ENCODE results near the gene ASCC3.
A peak's percentile ranks its signal among the peaks of the same experiment; 100 is the strongest.
"Not testable (repeated sequence)": the region's sequence is repeated elsewhere in the genome, so short reads cannot be mapped to it uniquely, and the experiment has no call there.

ASCC3 gene

DNA sequence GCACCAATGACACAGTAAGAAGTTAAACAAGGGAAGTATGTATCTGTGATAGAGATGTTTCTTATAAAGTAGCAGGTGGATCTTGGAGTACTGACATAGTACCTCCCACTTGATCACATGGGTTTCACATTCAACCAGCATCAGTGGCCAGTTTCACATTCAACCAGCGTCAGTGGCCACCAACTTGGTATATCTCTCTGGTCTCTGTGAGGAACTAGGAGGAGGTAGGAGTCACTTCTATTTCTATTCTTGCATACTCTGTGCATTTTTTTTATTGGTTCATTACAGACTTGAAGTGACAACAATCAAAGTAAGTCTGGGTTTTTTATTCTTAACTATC lies 216.1 kb downstream of the ASCC3 start:
- TF ChIP-seq, protein P1, sequence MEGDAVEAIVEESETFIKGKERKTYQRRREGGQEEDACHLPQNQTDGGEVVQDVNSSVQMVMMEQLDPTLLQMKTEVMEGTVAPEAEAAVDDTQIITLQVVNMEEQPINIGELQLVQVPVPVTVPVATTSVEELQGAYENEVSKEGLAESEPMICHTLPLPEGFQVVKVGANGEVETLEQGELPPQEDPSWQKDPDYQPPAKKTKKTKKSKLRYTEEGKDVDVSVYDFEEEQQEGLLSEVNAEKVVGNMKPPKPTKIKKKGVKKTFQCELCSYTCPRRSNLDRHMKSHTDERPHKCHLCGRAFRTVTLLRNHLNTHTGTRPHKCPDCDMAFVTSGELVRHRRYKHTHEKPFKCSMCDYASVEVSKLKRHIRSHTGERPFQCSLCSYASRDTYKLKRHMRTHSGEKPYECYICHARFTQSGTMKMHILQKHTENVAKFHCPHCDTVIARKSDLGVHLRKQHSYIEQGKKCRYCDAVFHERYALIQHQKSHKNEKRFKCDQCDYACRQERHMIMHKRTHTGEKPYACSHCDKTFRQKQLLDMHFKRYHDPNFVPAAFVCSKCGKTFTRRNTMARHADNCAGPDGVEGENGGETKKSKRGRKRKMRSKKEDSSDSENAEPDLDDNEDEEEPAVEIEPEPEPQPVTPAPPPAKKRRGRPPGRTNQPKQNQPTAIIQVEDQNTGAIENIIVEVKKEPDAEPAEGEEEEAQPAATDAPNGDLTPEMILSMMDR (IDR thresholded peaks at IDR 0.05; ENCODE audit: borderline replicate concordance, insufficient read depth, low read depth, low read length), result no peak
- H3K4me3 ChIP-seq (ENCODE audit: low read depth, low read length), result no peak overlapping the region

DNA sequence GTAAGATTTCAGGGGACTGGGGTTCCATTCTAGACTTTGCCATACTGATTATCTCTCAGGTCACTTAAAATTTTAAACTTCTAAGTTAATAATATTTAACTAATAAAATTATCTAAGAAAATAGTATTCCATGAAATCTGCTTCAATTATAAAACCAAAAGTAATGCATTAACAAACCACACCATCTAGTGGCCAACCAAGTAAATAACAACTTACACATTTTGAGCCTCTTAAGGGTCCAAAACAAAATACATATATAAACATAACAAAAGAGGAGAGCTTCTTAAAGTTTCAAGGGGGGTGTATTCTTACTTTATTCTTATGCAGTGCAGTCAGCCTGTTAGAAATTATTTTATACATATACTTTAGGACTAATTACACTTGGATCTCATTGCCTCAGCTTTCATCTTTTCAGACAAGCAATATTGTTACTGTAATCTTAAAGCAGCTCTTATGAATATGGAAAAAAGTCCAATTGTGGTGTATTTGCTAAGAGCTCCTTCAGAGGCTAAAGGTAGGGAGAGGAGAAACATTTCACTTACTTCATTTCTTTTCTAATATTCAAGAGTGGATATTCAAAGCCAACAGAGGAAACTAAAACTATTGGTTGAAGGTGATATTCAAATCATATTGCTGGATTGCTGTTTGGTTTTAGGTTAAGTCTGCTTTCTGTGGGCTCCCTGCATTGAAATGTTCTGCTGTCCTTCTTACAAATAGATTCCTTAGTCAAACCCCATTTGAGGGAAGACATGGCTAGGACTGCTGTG lies 216.7 kb downstream of the ASCC3 start:
- no peak overlapping the region for H3K4me3 ChIP-seq (ENCODE audit: low read depth, low read length)
- TF ChIP-seq, protein P1 (IDR thresholded peaks at IDR 0.05; ENCODE audit: borderline replicate concordance, insufficient read depth, low read depth, low read length), result peak; percentile 23; the same call in 1 of the 2 replicates

DNA sequence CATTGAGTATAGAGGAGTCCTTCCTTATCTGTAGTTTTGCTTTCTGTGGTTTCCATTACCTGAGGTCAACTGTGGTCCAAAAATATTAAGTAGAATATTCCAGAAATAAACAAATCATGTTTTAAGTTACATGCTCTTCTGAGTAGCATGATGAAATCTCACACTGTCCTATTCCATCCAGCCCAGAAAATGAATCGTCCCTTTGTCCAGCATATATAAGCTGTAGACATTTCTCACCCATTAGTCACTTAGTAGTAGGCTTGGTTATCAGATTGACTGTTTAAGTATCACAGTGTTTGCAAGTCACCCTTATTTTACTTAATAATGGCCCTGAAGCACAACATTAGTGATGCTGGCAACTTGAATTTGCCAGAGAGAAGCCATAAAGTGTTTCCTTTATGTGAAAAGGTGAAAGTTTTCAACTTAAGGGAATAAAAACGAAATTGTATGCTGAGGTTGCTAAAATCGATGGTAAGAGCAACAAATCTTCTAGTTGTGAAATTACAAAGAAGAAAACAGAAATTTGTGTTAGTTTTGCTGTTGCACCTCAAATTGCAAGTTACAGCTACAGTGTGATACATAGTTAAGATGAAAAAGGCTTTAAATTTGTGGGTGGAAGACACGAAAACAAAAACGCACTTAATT lies 217.8 kb downstream of the ASCC3 start:
- TF ChIP-seq, protein P1 (IDR thresholded peaks at IDR 0.05; ENCODE audit: borderline replicate concordance, insufficient read depth, low read depth, low read length), result no peak
- H3K4me3 ChIP-seq (ENCODE audit: low read depth, low read length), result no peak overlapping the region

DNA sequence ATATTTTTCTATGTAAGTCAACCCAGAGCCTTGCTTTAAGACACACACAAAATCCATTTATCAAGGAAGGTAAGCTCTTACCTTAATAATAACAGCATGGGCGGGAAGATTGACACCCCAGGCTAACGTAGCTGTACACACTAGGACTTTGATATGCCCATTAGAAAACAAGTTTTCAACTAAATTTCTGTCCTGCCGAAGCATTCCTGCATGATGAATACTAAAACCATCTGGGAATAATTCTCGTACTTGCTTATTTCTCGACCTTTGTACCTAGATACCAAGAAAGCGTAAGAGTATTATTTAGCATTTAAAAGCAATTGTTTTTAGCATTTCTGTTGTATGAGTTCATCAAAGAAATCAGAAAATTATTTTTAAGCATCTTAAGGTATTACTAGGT lies 218.9 kb downstream of the ASCC3 start:
- TF ChIP-seq, protein P1 (IDR thresholded peaks at IDR 0.05; ENCODE audit: borderline replicate concordance, insufficient read depth, low read depth, low read length), result no peak
- no peak overlapping the region for H3K4me3 ChIP-seq (ENCODE audit: low read depth, low read length)

DNA sequence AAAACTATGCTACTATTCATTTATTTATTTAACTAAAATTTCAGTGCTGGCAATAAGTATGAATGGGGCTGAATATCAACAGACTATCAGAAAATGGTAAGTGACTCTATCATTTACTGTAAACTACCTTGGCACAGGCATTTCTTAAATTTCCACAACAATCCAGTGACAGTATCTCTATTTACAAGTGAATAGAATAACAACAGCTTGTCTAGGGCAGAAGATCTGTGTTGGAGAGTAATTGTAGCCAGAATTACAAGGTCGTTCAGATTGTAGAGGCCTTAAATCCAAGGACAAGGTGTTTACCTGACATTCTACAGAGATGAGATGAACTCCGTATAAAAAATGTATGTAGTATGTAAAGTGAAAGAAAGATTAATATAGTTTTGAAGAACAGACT lies 222.6 kb downstream of the ASCC3 start:
- no peak overlapping the region for H3K4me3 ChIP-seq (ENCODE audit: low read depth, low read length)
- TF ChIP-seq, protein P1 (IDR thresholded peaks at IDR 0.05; ENCODE audit: borderline replicate concordance, insufficient read depth, low read depth, low read length), result no peak

DNA sequence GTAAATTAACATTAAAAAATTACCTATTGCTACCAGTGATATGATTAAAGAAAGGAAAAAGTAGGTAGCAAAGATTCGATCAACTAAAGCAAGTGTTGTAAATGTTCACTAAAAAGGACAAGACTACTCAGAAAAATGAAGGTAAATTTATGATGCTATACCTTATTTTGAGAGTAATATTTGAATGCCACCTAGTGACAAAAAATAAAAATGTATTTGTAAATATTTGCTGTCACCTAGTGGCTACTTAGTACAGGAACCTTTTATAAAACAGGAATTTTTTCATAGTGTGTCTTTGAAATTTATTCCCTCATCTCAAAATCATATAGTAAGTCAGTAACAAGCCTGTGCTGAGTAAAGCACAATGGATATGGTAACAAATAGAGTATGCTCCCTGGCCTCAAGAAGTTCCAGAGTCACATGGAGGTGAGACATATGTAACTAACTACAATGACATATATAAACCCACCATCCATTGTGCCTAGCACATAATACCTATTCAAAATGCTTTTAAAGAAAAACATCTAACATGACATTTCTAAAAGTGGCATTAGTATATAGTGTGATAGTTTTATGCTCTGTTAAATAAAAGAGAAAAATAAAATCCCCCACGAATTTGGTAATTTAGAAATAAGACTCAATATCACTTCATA lies 223.3 kb downstream of the ASCC3 start:
- TF ChIP-seq, protein P1 (IDR thresholded peaks at IDR 0.05; ENCODE audit: borderline replicate concordance, insufficient read depth, low read depth, low read length), result no peak

DNA sequence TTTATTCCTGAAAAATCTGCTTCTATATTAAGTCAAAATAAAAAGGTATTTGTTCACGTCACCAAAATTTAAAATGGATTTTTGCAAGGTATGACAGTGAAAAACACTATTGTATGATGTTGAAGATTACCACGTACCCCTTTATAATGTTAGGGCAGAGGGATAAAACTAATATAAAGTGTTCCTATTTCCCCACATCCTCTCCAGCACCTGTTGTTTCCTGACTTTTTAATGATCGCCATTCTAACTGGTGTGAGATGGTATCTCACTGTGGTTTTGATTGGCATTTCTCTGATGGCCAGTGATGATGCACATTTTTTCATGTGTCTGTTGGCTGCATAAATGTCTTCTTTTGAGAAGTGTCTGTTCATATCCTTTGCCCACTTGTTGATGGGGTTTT lies 240.0 kb downstream of the ASCC3 start:
- not testable (repeated sequence) for H3K4me3 ChIP-seq (ENCODE audit: low read depth, low read length)

More for the DNA sequence above, 223.3 kb downstream of the ASCC3 start:
- no peak overlapping the region for H3K4me3 ChIP-seq (ENCODE audit: low read depth, low read length)

All from GM12875 (cell line).